Activated CD4-positive, alpha-beta T cell treated with anti-CD3 and anti-CD28 coated beads, Interleukin-2, amount 50 U/mL, for 48 hours (primary cell): Measurements from ENCODE around the gene XYLT1.

Source experiments
- DNase-seq, 2 experiments: peaks; one replicate each; pipeline ENCODE4 v3.0.0-alpha.2; 2020

Gene XYLT1

GRCh38 chr16:17371299-17371698 is 99.5 kb downstream of the XYLT1 start:
- no peak for DNase-seq

GRCh38 chr16:17370731-17371285 is 100.0 kb downstream of the XYLT1 start:
- no peak for DNase-seq

- peak in 1 of 2 experiments; percentile 36 for DNase-seq
Measured at GRCh38 chr16:17370223-17370707, 100.5 kb downstream of the XYLT1 start.

- DNase-seq = peak; percentile 56 to 64
Measured at GRCh38 chr16:17369421-17370222, 101.1 kb downstream of the XYLT1 start.

- no peak for DNase-seq
Measured at GRCh38 chr16:17368951-17369350, 101.8 kb downstream of the XYLT1 start.

- DNase-seq = no peak
Measured at GRCh38 chr16:17368446-17368845, 102.3 kb downstream of the XYLT1 start.

- no peak for DNase-seq
Measured at GRCh38 chr16:17367923-17368322, 102.8 kb downstream of the XYLT1 start.

- DNase-seq = no peak
Measured at GRCh38 chr16:17367036-17367435, 103.7 kb downstream of the XYLT1 start.

GRCh38 chr16:17366299-17366961 is 104.3 kb downstream of the XYLT1 start:
- DNase-seq = no peak

GRCh38 chr16:17365591-17366298 is 105.0 kb downstream of the XYLT1 start:
- no peak for DNase-seq

GRCh38 chr16:17365211-17365541 is 105.6 kb downstream of the XYLT1 start:
- no peak for DNase-seq

- peak in 1 of 2 experiments; percentile 40 for DNase-seq
Measured at GRCh38 chr16:17364319-17365210, 106.2 kb downstream of the XYLT1 start.

- DNase-seq = no peak
Measured at GRCh38 chr16:17362946-17363345, 107.8 kb downstream of the XYLT1 start.

GRCh38 chr16:17362183-17362582 is 108.6 kb downstream of the XYLT1 start:
- no peak for DNase-seq

GRCh38 chr16:17360693-17361122 is 110.1 kb downstream of the XYLT1 start:
- DNase-seq = no peak

- peak; percentile 66 to 76 for DNase-seq
Measured at GRCh38 chr16:17359788-17360390, 110.9 kb downstream of the XYLT1 start.

- DNase-seq = no peak
Measured at GRCh38 chr16:17358846-17359245, 111.9 kb downstream of the XYLT1 start.

GRCh38 chr16:17358355-17358754 is 112.4 kb downstream of the XYLT1 start:
- no peak for DNase-seq

- no peak for DNase-seq
Measured at GRCh38 chr16:17357307-17358062, 113.3 kb downstream of the XYLT1 start.

- no peak for DNase-seq
Measured at GRCh38 chr16:17356243-17356933, 114.4 kb downstream of the XYLT1 start.
